Adrenal gland (tissue), 5 donors: Measurements from ENCODE around the gene CCDC30.

Experiments
- POLR2A ChIP-seq, 2 donors: fragments of 450-650 bp; IDR thresholded peaks; one replicate each; pipeline ENCODE4 v1.6.1; 2017; ENCODE audit warnings: antibody characterized with exemption in 2 of 2, mild to moderate bottlenecking in 2 of 2, moderate library complexity in 1 of 2
- TF ChIP-seq, protein P1 (sequence below), 6 experiments: fragments of 450-650 bp in 4 of 6; fragments of 200-600 bp in 2 of 6; sonication (generic) in 1 of 6; IDR thresholded peaks; 1 replicate in 5 of 6; 2 replicates in 1 of 6; pipeline versions ENCODE4 v1.5.1 to v1.8.0; 2016 to 2021; ENCODE audit warnings: antibody characterized with exemption in 6 of 6, mild to moderate bottlenecking in 2 of 6, moderate library complexity in 1 of 6
- donor health status: DM: no; HTN: no; CAD: no.

- TF ChIP-seq, protein P1, sequence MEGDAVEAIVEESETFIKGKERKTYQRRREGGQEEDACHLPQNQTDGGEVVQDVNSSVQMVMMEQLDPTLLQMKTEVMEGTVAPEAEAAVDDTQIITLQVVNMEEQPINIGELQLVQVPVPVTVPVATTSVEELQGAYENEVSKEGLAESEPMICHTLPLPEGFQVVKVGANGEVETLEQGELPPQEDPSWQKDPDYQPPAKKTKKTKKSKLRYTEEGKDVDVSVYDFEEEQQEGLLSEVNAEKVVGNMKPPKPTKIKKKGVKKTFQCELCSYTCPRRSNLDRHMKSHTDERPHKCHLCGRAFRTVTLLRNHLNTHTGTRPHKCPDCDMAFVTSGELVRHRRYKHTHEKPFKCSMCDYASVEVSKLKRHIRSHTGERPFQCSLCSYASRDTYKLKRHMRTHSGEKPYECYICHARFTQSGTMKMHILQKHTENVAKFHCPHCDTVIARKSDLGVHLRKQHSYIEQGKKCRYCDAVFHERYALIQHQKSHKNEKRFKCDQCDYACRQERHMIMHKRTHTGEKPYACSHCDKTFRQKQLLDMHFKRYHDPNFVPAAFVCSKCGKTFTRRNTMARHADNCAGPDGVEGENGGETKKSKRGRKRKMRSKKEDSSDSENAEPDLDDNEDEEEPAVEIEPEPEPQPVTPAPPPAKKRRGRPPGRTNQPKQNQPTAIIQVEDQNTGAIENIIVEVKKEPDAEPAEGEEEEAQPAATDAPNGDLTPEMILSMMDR (IDR thresholded peaks at IDR 0.05): no peak
- TF ChIP-seq POLR2A (IDR thresholded peaks at IDR 0.05): peak; percentile 81 to 93
Observed at GRCh38 chr1:42681741-42682483, 218.8 kb downstream of the CCDC30 start, which contains the start of gene YBX1.
